22Rv1 (cell line): ENCODE measurements around the gene STEAP1B.
"Not testable (repeated sequence)": the region's sequence is repeated elsewhere in the genome, so short reads cannot be mapped to it uniquely, and the experiment has no call there.

ENCODE experiments used
- CTCF ChIP-seq: fragments of 450-650 bp; IDR thresholded peaks from 2 replicates; pipeline ENCODE4 v1.5.1; 2017; ENCODE audit warnings: mild to moderate bottlenecking
- ZFX ChIP-seq: fragments of 450-650 bp; IDR thresholded peaks from 2 replicates; pipeline ENCODE4 v1.6.1; 2017; ENCODE audit warnings: antibody characterized with exemption, borderline replicate concordance

GRCh38 chr7:22493160-22493925 lies 6.6 kb downstream of the STEAP1B start:
- TF ChIP-seq CTCF, ZFX: not testable (repeated sequence)
